Measurements from ENCODE around the gene SLC2A9. TPM values are rescaled to one million over a fixed set of nuclear protein-coding genes. Genes with fewer than 3 reads are reported as not detected.

SLC2A9 gene
- total and polyA plus RNA-seq, 2 experiments from 2014 or later = 6.2 to 7.8 TPM

GRCh38 chr4:9994246-9994847 lies 26.9 kb downstream of the SLC2A9 start:
- 85% methylated on average over 3 of the region's 3 CpGs for WGBS (ENCODE audit: low lambda C conversion rate, missing lambda C conversion rate)
- H3K4me1 ChIP-seq (ENCODE audit: insufficient read depth) = no peaks in the 10 kb centered on the region
- no peak overlapping the region for H3K4me2 ChIP-seq
- H3K27ac ChIP-seq = no peak overlapping the region
- TF ChIP-seq EZH2 (IDR thresholded peaks at IDR 0.05; ENCODE audit: borderline replicate concordance) (no peak), EZH2phosphoT487 (IDR thresholded peaks at IDR 0.05; ENCODE audit: low read depth, severe bottlenecking, unreplicated experiment) (no peak), CTCF (IDR thresholded peaks at IDR 0.05; ENCODE audit: poor library complexity) (no peak)
- no peaks in the 10 kb centered on the region for H3K36me3 ChIP-seq (replicated peaks; ENCODE audit: insufficient read depth, low read depth)
- H3K79me2 ChIP-seq = no peaks in the 10 kb centered on the region
- no peak for DNase-seq (ENCODE audit: low spot score)
- H4K20me1 ChIP-seq (ENCODE audit: insufficient read depth, poor library complexity, severe bottlenecking) = no peaks in the 10 kb centered on the region
- no peaks in the 10 kb centered on the region for H3K27me3 ChIP-seq
- H2AFZ ChIP-seq = no peak overlapping the region
- H3K9me2 ChIP-seq (replicated peaks; ENCODE audit: insufficient read depth) = no peaks in the 10 kb centered on the region
- no peak overlapping the region for H3K4me3 ChIP-seq
- no peaks in the 10 kb centered on the region for H3K9me3 ChIP-seq (ENCODE audit: low read depth)

- Histone ChIP-seq H3K4me1 (ENCODE audit: insufficient read depth) (no peaks in the 10 kb centered on the region), H3K9me2 (replicated peaks; ENCODE audit: insufficient read depth) (no peaks in the 10 kb centered on the region), H3K27me3 (no peaks in the 10 kb centered on the region), H2AFZ (no peak overlapping the region), H4K20me1 (ENCODE audit: insufficient read depth, poor library complexity, severe bottlenecking) (no peaks in the 10 kb centered on the region), H3K4me3 (no peak overlapping the region), H3K27ac (no peak overlapping the region), H3K4me2 (no peak overlapping the region), H3K9me3 (ENCODE audit: low read depth) (no peaks in the 10 kb centered on the region), H3K36me3 (replicated peaks; ENCODE audit: insufficient read depth, low read depth) (no peaks in the 10 kb centered on the region), H3K79me2 (no peaks in the 10 kb centered on the region)
- 81% methylated on average over 10 of the region's 10 CpGs for whole genome bisulfite sequencing (ENCODE audit: low lambda C conversion rate, missing lambda C conversion rate)
- TF ChIP-seq EZH2 (IDR thresholded peaks at IDR 0.05; ENCODE audit: borderline replicate concordance) (no peak), CTCF (IDR thresholded peaks at IDR 0.05; ENCODE audit: poor library complexity) (no peak), EZH2phosphoT487 (IDR thresholded peaks at IDR 0.05; ENCODE audit: low read depth, severe bottlenecking, unreplicated experiment) (no peak)
- DNase-seq (ENCODE audit: low spot score) = no peak
Measured at GRCh38 chr4:9989918-9990635, 31.2 kb downstream of the SLC2A9 start.

- Histone ChIP-seq H4K20me1 (ENCODE audit: insufficient read depth, poor library complexity, severe bottlenecking) (no peaks in the 10 kb centered on the region), H3K79me2 (no peaks in the 10 kb centered on the region), H3K36me3 (replicated peaks; ENCODE audit: insufficient read depth, low read depth) (no peaks in the 10 kb centered on the region), H2AFZ (no peak overlapping the region), H3K27me3 (no peaks in the 10 kb centered on the region), H3K9me3 (ENCODE audit: low read depth) (no peaks in the 10 kb centered on the region), H3K4me2 (no peak overlapping the region), H3K4me1 (ENCODE audit: insufficient read depth) (no peaks in the 10 kb centered on the region), H3K27ac (no peak overlapping the region), H3K9me2 (replicated peaks; ENCODE audit: insufficient read depth) (no peaks in the 10 kb centered on the region), H3K4me3 (no peak overlapping the region)
- DNase-seq (ENCODE audit: low spot score) = no peak
- TF ChIP-seq EZH2phosphoT487 (IDR thresholded peaks at IDR 0.05; ENCODE audit: low read depth, severe bottlenecking, unreplicated experiment) (no peak), CTCF (IDR thresholded peaks at IDR 0.05; ENCODE audit: poor library complexity) (no peak), EZH2 (IDR thresholded peaks at IDR 0.05; ENCODE audit: borderline replicate concordance) (no peak)
- 83% methylated on average over 2 of the region's 2 CpGs for WGBS (ENCODE audit: low lambda C conversion rate, missing lambda C conversion rate)
Measured at GRCh38 chr4:9988933-9989332, 32.4 kb downstream of the SLC2A9 start.

Measured in hepatocyte (in vitro differentiated cells).